CD4-positive, alpha-beta T cell treated with Interleukin-17A for 4 hours (primary cell): ENCODE measurements around the gene MIDN.

Source experiments
- DNase-seq: peaks from one replicate; pipeline ENCODE4 v3.0.0-alpha.2; 2020; ENCODE audit warnings: mixed read lengths

Gene MIDN

GRCh38 chr19:1259206-1259875, 11.0 kb downstream of the MIDN start:
- DNase-seq, result peak; percentile 75

- peak; percentile 62 for DNase-seq
Measured at GRCh38 chr19:1259876-1260748, 11.7 kb downstream of the MIDN start.

GRCh38 chr19:1260749-1261537, 12.6 kb downstream of the MIDN start:
- peak; percentile 98 for DNase-seq

GRCh38 chr19:1261538-1261797, 13.1 kb downstream of the MIDN start:
- no peak for DNase-seq

GRCh38 chr19:1261798-1262622, 13.6 kb downstream of the MIDN start:
- DNase-seq, result peak; percentile 28

GRCh38 chr19:1262623-1263123, 14.3 kb downstream of the MIDN start:
- no peak for DNase-seq

- no peak for DNase-seq
Measured at GRCh38 chr19:1263188-1263587, 14.8 kb downstream of the MIDN start.

- no peak for DNase-seq
Measured at GRCh38 chr19:1264801-1265614, 16.6 kb downstream of the MIDN start.

GRCh38 chr19:1265615-1266128, 17.3 kb downstream of the MIDN start:
- DNase-seq, result peak; percentile 66

- DNase-seq, result peak; percentile 88
Measured at GRCh38 chr19:1266129-1266915, 17.9 kb downstream of the MIDN start.

GRCh38 chr19:1266916-1267476, 18.6 kb downstream of the MIDN start:
- DNase-seq, result peak; percentile 76

GRCh38 chr19:1267477-1268225, 19.3 kb downstream of the MIDN start:
- no peak for DNase-seq

GRCh38 chr19:1268226-1269064, 20.1 kb downstream of the MIDN start:
- DNase-seq, result no peak

GRCh38 chr19:1269065-1269477, 20.7 kb downstream of the MIDN start, which contains the start of gene CIRBP:
Gene CIRBP (plus strand): TSS chr19:1269332. CDS start chr19:1270934, 1,602 bp downstream.
- DNase-seq, result peak; percentile 99

- peak; percentile 89 for DNase-seq
Measured at GRCh38 chr19:1269478-1270212, 21.3 kb downstream of the MIDN start.

- DNase-seq, result no peak
Measured at GRCh38 chr19:1270213-1270853, 21.9 kb downstream of the MIDN start.
